Nephron progenitor cell (in vitro differentiated cells): ENCODE results near the gene CPPED1.

Source experiments
- DNase-seq: peaks from one replicate; pipeline ENCODE4 v3.0.0; 2021
- H3K27ac Mint-ChIP-seq: 2 replicates; pipeline ENCODE4 v1.8.0; 2021; ENCODE audit warnings: mild to moderate bottlenecking, moderate library complexity, mixed read lengths
- H3K27me3 Mint-ChIP-seq: 2 replicates; pipeline ENCODE4 v1.8.0; 2021; ENCODE audit warnings: mild to moderate bottlenecking, low read depth, mixed read lengths; ENCODE audit not compliant: poor library complexity
- H3K36me3 Mint-ChIP-seq: 2 replicates; pipeline ENCODE4 v1.8.0; 2021; ENCODE audit warnings: low read depth, mixed read lengths
- H3K4me1 Mint-ChIP-seq: 2 replicates; pipeline ENCODE4 v1.8.0; 2021; ENCODE audit warnings: mixed read lengths
- H3K4me3 Mint-ChIP-seq: 2 replicates; pipeline ENCODE4 v1.8.0; 2021; ENCODE audit warnings: mild to moderate bottlenecking, moderate library complexity, mixed read lengths
- H3K9me3 Mint-ChIP-seq: 2 replicates; pipeline ENCODE4 v1.8.0; 2021; ENCODE audit warnings: mild to moderate bottlenecking, moderate library complexity, mixed read lengths
- CTCF ChIP-seq: fragments of 200-600 bp; sonication (generic); IDR thresholded peaks from 2 replicates; pipeline ENCODE4 v1.5.0; 2021; ENCODE audit warnings: antibody characterized with exemption

Gene CPPED1

GRCh38 chr16:12833926-12834325 lies 30.2 kb upstream of the CPPED1 start:
- peaks cover 14% of the 10 kb centered on the region for H3K27me3 Mint-ChIP-seq
- H3K4me1 Mint-ChIP-seq, result no peaks in the 10 kb centered on the region
- TF ChIP-seq CTCF, result no peak
- no peak overlapping the region for H3K4me3 Mint-ChIP-seq
- DNase-seq, result peak; percentile 6
- H3K36me3 Mint-ChIP-seq, result no peaks in the 10 kb centered on the region
- no peak overlapping the region for H3K27ac Mint-ChIP-seq
- H3K9me3 Mint-ChIP-seq, result peaks cover 14% of the 10 kb centered on the region

- Mint-ChIP-seq H3K4me1 (no peaks in the 10 kb centered on the region), H3K36me3 (no peaks in the 10 kb centered on the region), H3K27me3 (peaks cover 19% of the 10 kb centered on the region), H3K4me3 (no peak overlapping the region), H3K27ac (no peak overlapping the region), H3K9me3 (no peaks in the 10 kb centered on the region)
- DNase-seq, result no peak
- TF ChIP-seq CTCF, result no peak
These were observed 25.6 kb upstream of the CPPED1 start for GRCh38 chr16:12829096-12829888.

GRCh38 chr16:12828206-12828605 lies 24.5 kb upstream of the CPPED1 start:
- H3K4me1 Mint-ChIP-seq, result no peaks in the 10 kb centered on the region
- peaks cover 19% of the 10 kb centered on the region for H3K27me3 Mint-ChIP-seq
- no peak for TF ChIP-seq CTCF
- H3K4me3 Mint-ChIP-seq, result no peak overlapping the region
- DNase-seq, result no peak
- H3K36me3 Mint-ChIP-seq, result no peaks in the 10 kb centered on the region
- no peaks in the 10 kb centered on the region for H3K9me3 Mint-ChIP-seq
- no peak overlapping the region for H3K27ac Mint-ChIP-seq

GRCh38 chr16:12826559-12826958 lies 22.9 kb upstream of the CPPED1 start:
- H3K9me3 Mint-ChIP-seq, result no peaks in the 10 kb centered on the region
- no peak overlapping the region for H3K27ac Mint-ChIP-seq
- no peaks in the 10 kb centered on the region for H3K36me3 Mint-ChIP-seq
- H3K4me3 Mint-ChIP-seq, result no peak overlapping the region
- no peak for DNase-seq
- peaks cover 17% of the 10 kb centered on the region for H3K27me3 Mint-ChIP-seq
- no peaks in the 10 kb centered on the region for H3K4me1 Mint-ChIP-seq
- no peak for TF ChIP-seq CTCF

- peak; percentile 80 for DNase-seq
- H3K4me3 Mint-ChIP-seq, result no peak overlapping the region
- TF ChIP-seq CTCF, result peak; percentile 81
These were observed 15.7 kb upstream of the CPPED1 start for GRCh38 chr16:12819126-12820117.

More at GRCh38 chr16:12819126-12820117, 15.7 kb upstream of the CPPED1 start:
- no peaks in the 10 kb centered on the region for H3K36me3 Mint-ChIP-seq
- H3K4me1 Mint-ChIP-seq, result no peaks in the 10 kb centered on the region
- H3K9me3 Mint-ChIP-seq, result no peaks in the 10 kb centered on the region
- peaks cover 9% of the 10 kb centered on the region for H3K27me3 Mint-ChIP-seq
- no peak overlapping the region for H3K27ac Mint-ChIP-seq
